Esophagus squamous epithelium (tissue), 4 donors: Measurements from ENCODE around the gene CNPY1.

Experiments
- POLR2A ChIP-seq, 4 donors: fragments of 450-650 bp; IDR thresholded peaks; one replicate each; pipeline ENCODE4 v1.6.1; 2017; ENCODE audit warnings: antibody characterized with exemption in 4 of 4, mild to moderate bottlenecking in 4 of 4, moderate library complexity in 3 of 4
- TF ChIP-seq, protein P1 (sequence below), 6 experiments: fragments of 450-650 bp in 4 of 6; fragments of 200-600 bp in 2 of 6; sonication (generic) in 2 of 6; IDR thresholded peaks; one replicate each; pipeline ENCODE4 v1.5.1; 2016 to 2019; ENCODE audit warnings: antibody characterized with exemption in 6 of 6, mild to moderate bottlenecking in 4 of 6, moderate library complexity in 4 of 6

DNA sequence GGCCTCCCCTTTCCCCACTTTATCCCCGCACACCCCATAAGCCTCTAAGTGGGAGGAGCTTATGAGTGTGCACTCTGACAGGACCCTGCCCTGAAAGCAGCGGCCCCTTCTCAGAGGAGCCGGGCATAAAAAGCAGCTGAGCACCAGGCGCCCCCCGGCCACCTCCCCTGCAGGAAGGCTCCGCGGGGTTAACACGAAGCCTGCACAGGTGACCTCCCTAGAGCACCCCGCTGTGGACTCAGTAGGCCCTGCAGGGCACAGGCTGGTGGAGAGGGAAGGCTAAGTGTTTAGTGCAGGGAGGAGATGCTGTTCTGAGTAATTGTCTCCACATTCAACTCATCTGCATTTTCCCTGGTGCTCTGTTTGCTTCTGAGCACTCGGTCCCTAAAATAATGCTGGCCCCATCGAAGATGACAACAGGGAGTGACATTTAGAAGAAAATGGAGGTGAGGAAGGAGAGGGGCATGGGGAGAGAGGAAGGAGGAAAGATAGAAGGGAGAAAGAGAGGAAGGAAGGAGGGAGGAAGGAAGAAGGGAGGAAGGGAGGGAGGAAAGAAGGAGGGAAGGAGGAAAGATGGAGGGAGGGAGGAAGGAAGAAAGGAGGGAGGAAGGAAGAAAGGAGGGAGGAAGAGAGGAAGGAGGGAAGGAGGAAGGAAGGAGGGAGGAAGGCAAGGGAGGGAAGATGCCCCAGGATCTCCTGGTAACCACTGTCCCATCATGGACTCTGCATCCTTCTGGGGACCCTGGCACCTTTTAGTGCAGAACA, 25.4 kb upstream of the CNPY1 start:
- TF ChIP-seq, protein P1, sequence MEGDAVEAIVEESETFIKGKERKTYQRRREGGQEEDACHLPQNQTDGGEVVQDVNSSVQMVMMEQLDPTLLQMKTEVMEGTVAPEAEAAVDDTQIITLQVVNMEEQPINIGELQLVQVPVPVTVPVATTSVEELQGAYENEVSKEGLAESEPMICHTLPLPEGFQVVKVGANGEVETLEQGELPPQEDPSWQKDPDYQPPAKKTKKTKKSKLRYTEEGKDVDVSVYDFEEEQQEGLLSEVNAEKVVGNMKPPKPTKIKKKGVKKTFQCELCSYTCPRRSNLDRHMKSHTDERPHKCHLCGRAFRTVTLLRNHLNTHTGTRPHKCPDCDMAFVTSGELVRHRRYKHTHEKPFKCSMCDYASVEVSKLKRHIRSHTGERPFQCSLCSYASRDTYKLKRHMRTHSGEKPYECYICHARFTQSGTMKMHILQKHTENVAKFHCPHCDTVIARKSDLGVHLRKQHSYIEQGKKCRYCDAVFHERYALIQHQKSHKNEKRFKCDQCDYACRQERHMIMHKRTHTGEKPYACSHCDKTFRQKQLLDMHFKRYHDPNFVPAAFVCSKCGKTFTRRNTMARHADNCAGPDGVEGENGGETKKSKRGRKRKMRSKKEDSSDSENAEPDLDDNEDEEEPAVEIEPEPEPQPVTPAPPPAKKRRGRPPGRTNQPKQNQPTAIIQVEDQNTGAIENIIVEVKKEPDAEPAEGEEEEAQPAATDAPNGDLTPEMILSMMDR (IDR thresholded peaks at IDR 0.05), result no peak
- TF ChIP-seq POLR2A (IDR thresholded peaks at IDR 0.05), result no peak
